HEK293 (cell line): Measurements from ENCODE around the gene PLCB1.

Experiments
- CTCF ChIA-PET: fragments of 350-600 bp; formaldehyde crosslinking; extraction: SDS; loops from one replicate; lab custom pipeline; 2021; ENCODE audit warnings: antibody characterized with exemption; lab: Yijun Ruan, JAX
- POLR2A ChIA-PET: fragments of 300-600 bp; formaldehyde crosslinking; extraction: SDS; loops from one replicate; lab custom pipeline; 2020; ENCODE audit warnings: antibody characterized with exemption, inconsistent platforms; lab: Yijun Ruan, JAX
- H3K27ac ChIP-seq: fragments of 200-500 bp; sonication (Bioruptor generic); 2 replicates; pipeline ENCODE4 v1.5.1; 2014; ENCODE audit warnings: low read depth, low read length, control low read depth, inconsistent platforms; ENCODE audit errors: extremely low read depth
- H3K36me3 ChIP-seq, 2 experiments: fragments of 200-500 bp in 1 of 2; sonication (Bioruptor generic) in 1 of 2; 1 replicate in 1 of 2; 2 replicates in 1 of 2; pipeline ENCODE4 v1.5.1; 2014 to 2017; ENCODE audit warnings: inconsistent platforms in 2 of 2, low read length in 2 of 2; ENCODE audit not compliant: control insufficient read depth in 2 of 2, insufficient read depth in 1 of 2
- H3K4me1 ChIP-seq: fragments of 200-500 bp; sonication (Bioruptor generic); 2 replicates; pipeline ENCODE4 v1.5.1; 2014; ENCODE audit warnings: mild to moderate bottlenecking, low read length, inconsistent platforms; ENCODE audit not compliant: control insufficient read depth, insufficient read depth
- H3K4me3 ChIP-seq: 2 replicates; pipeline ENCODE4 v1.5.1; 2011; ENCODE audit warnings: low read depth, mild to moderate bottlenecking, control low read depth, low read length, moderate library complexity
- H3K9me3 ChIP-seq: fragments of 200-500 bp; sonication (Bioruptor generic); 2 replicates; pipeline ENCODE4 v1.5.1; 2014; ENCODE audit warnings: low read depth, low read length, inconsistent platforms; ENCODE audit not compliant: control insufficient read depth, insufficient read depth
- BCL11A ChIP-seq: fragments of 450-650 bp; formaldehyde crosslinking; IDR thresholded peaks from 2 replicates; pipeline ENCODE4 v1.5.1; 2016; ENCODE audit warnings: low read depth, missing biosample characterization, missing genetic modification characterization
- GFI1B ChIP-seq: fragments of 450-650 bp; formaldehyde crosslinking; IDR thresholded peaks from 2 replicates; pipeline ENCODE4 v1.5.1; 2016; ENCODE audit warnings: missing biosample characterization, missing genetic modification characterization
- HOXA7 ChIP-seq: sonication (generic); formaldehyde crosslinking; IDR thresholded peaks from 2 replicates; pipeline ENCODE4 v1.8.1; 2022; ENCODE audit warnings: missing genetic modification reagents, borderline replicate concordance
- KLF1 ChIP-seq: fragments of 450-650 bp; formaldehyde crosslinking; IDR thresholded peaks from 2 replicates; pipeline ENCODE4 v1.5.1; 2016; ENCODE audit warnings: missing biosample characterization, missing genetic modification characterization
- KLF17 ChIP-seq: fragments of 450-650 bp; formaldehyde crosslinking; IDR thresholded peaks from 2 replicates; pipeline ENCODE4 v1.5.1; 2016; ENCODE audit warnings: missing biosample characterization, missing genetic modification characterization
- MEIS1 ChIP-seq: sonication (generic); formaldehyde crosslinking; IDR thresholded peaks from 2 replicates; pipeline ENCODE4 v1.8.1; 2022; ENCODE audit warnings: missing genetic modification reagents, mild to moderate bottlenecking, borderline replicate concordance
- REST ChIP-seq: fragments of 450-650 bp; formaldehyde crosslinking; IDR thresholded peaks from 2 replicates; pipeline ENCODE4 v1.5.1; 2016; ENCODE audit warnings: missing biosample characterization, missing genetic modification characterization
- SALL2 ChIP-seq: fragments of 450-650 bp; formaldehyde crosslinking; IDR thresholded peaks from 2 replicates; pipeline ENCODE4 v1.5.0; 2017; ENCODE audit warnings: missing biosample characterization, mild to moderate bottlenecking, missing genetic modification characterization, borderline replicate concordance
- ZBTB7A ChIP-seq: fragments of 450-650 bp; formaldehyde crosslinking; IDR thresholded peaks from 2 replicates; pipeline ENCODE4 v1.5.1; 2016; ENCODE audit warnings: low read depth, missing biosample characterization, missing genetic modification characterization
- ZFHX2 ChIP-seq: fragments of 450-650 bp; formaldehyde crosslinking; conservative IDR thresholded peaks from 2 replicates; pipeline ENCODE4 v1.5.1; 2016; ENCODE audit warnings: missing biosample characterization, missing genetic modification characterization
- ZFP41 ChIP-seq: fragments of 450-650 bp; formaldehyde crosslinking; IDR thresholded peaks from 2 replicates; pipeline ENCODE4 v1.5.1; 2016; ENCODE audit warnings: missing biosample characterization, missing genetic modification characterization, borderline replicate concordance
- ZNF112 ChIP-seq: fragments of 450-650 bp; formaldehyde crosslinking; IDR thresholded peaks from 2 replicates; pipeline ENCODE4 v1.5.0; 2017; ENCODE audit warnings: missing biosample characterization, missing genetic modification characterization
- ZNF16 ChIP-seq: fragments of 450-650 bp; formaldehyde crosslinking; IDR thresholded peaks from 2 replicates; pipeline ENCODE4 v1.5.1; 2016; ENCODE audit warnings: low read depth, missing biosample characterization, missing genetic modification characterization
- ZNF169 ChIP-seq: fragments of 450-650 bp; formaldehyde crosslinking; IDR thresholded peaks from 2 replicates; pipeline ENCODE4 v1.5.1; 2016; ENCODE audit warnings: missing biosample characterization, missing genetic modification characterization
- ZNF223 ChIP-seq: fragments of 450-650 bp; formaldehyde crosslinking; IDR thresholded peaks from 2 replicates; pipeline ENCODE4 v1.5.1; 2016; ENCODE audit warnings: missing biosample characterization, missing genetic modification characterization
- ZNF266 ChIP-seq: fragments of 450-650 bp; formaldehyde crosslinking; IDR thresholded peaks from 2 replicates; pipeline ENCODE4 v1.5.1; 2016; ENCODE audit warnings: missing biosample characterization, missing genetic modification characterization, low read depth
- ZNF423 ChIP-seq: fragments of 450-650 bp; formaldehyde crosslinking; IDR thresholded peaks from 2 replicates; pipeline ENCODE4 v1.5.1; 2016; ENCODE audit warnings: missing biosample characterization, missing genetic modification characterization
- ZNF426 ChIP-seq: fragments of 450-650 bp; formaldehyde crosslinking; IDR thresholded peaks from 2 replicates; pipeline ENCODE4 v1.5.1; 2017; ENCODE audit warnings: missing biosample characterization, missing genetic modification characterization, mild to moderate bottlenecking, inconsistent platforms, moderate library complexity
- ZNF555 ChIP-seq: fragments of 450-650 bp; formaldehyde crosslinking; conservative IDR thresholded peaks from 2 replicates; pipeline ENCODE4 v1.5.1; 2017; ENCODE audit warnings: missing biosample characterization, mild to moderate bottlenecking, missing genetic modification characterization, inconsistent platforms
- ZNF629 ChIP-seq: fragments of 450-650 bp; formaldehyde crosslinking; IDR thresholded peaks from 2 replicates; pipeline ENCODE4 v1.5.1; 2017; ENCODE audit warnings: missing biosample characterization, missing genetic modification characterization
- ZNF660 ChIP-seq: fragments of 450-650 bp; IDR thresholded peaks from 2 replicates; pipeline ENCODE4 v1.5.1; 2018; ENCODE audit warnings: missing biosample characterization, mild to moderate bottlenecking, missing genetic modification characterization
- ZNF707 ChIP-seq: fragments of 450-650 bp; formaldehyde crosslinking; IDR thresholded peaks from 2 replicates; pipeline ENCODE4 v1.5.1; 2016; ENCODE audit warnings: missing biosample characterization, missing genetic modification characterization
- ZNF747 ChIP-seq: fragments of 450-650 bp; formaldehyde crosslinking; IDR thresholded peaks from 2 replicates; pipeline ENCODE4 v1.5.1; 2016; ENCODE audit warnings: missing biosample characterization, missing genetic modification characterization
- TF ChIP-seq, protein P1 (sequence below): fragments of 450-650 bp; formaldehyde crosslinking; IDR thresholded peaks from 2 replicates; pipeline ENCODE4 v1.5.1; 2017; ENCODE audit warnings: missing biosample characterization, missing genetic modification characterization
- TF ChIP-seq, protein P2 (sequence below): fragments of 450-650 bp; formaldehyde crosslinking; IDR thresholded peaks from 2 replicates; pipeline ENCODE4 v1.5.1; 2016; ENCODE audit warnings: missing biosample characterization, missing genetic modification characterization

Gene PLCB1

DNA sequence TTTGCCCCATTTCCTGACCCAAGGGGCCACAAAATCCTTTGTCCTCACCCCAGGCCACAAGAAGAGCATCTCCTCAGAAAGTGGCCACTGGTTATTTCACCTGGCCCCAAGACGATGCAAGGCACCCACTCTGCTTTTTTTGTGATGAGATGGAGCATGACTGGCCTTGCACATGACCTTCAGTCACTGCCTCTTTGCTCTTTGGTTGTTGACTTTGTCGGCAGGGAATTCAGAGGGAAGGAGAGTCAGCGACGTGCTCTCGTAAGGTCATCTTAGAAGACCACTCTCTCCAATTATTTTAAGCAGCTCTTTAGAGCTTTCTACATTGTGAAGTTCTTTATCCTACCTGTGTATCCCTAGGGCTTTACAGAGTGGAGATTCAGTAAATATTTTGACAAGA, 306.7 kb downstream of the PLCB1 start (continued):
- TF ChIP-seq, protein P1, sequence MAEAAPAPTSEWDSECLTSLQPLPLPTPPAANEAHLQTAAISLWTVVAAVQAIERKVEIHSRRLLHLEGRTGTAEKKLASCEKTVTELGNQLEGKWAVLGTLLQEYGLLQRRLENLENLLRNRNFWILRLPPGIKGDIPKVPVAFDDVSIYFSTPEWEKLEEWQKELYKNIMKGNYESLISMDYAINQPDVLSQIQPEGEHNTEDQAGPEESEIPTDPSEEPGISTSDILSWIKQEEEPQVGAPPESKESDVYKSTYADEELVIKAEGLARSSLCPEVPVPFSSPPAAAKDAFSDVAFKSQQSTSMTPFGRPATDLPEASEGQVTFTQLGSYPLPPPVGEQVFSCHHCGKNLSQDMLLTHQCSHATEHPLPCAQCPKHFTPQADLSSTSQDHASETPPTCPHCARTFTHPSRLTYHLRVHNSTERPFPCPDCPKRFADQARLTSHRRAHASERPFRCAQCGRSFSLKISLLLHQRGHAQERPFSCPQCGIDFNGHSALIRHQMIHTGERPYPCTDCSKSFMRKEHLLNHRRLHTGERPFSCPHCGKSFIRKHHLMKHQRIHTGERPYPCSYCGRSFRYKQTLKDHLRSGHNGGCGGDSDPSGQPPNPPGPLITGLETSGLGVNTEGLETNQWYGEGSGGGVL (tag by site-specific recombination) = no peak
- TF ChIP-seq HOXA7 (no peak), ZNF629 (no peak)

GRCh38 chr20:8443464-8444072, 311.5 kb downstream of the PLCB1 start:
- Histone ChIP-seq H3K9me3 (no peaks in the 10 kb centered on the region), H3K36me3 (no peaks in the 10 kb centered on the region), H3K4me3 (no peak overlapping the region), H3K4me1 (no peaks in the 10 kb centered on the region), H3K27ac (no peak overlapping the region)
- CTCF ChIA-PET = no interaction called here
- TF ChIP-seq KLF17 (tag by site-specific recombination) (no peak), SALL2 (no peak), ZNF660 (tag by site-specific recombination) (no peak), ZNF629 (no peak), ZFP41 (tag by site-specific recombination) (no peak), ZNF223 (tag by site-specific recombination) (no peak), ZNF426 (no peak), GFI1B (tag by site-specific recombination) (no peak), MEIS1 (CRISPR knock-in tag) (no peak), ZNF112 (no peak), ZNF16 (tag by site-specific recombination) (no peak), ZBTB7A (tag by site-specific recombination) (no peak), BCL11A (tag by site-specific recombination) (no peak), ZNF169 (tag by site-specific recombination) (no peak), KLF1 (tag by site-specific recombination) (no peak), ZNF707 (tag by site-specific recombination) (no peak), ZNF747 (tag by site-specific recombination) (no peak), ZNF423 (no peak)
- TF ChIP-seq, protein P2, sequence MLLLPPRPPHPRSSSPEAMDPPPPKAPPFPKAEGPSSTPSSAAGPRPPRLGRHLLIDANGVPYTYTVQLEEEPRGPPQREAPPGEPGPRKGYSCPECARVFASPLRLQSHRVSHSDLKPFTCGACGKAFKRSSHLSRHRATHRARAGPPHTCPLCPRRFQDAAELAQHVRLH (tag by site-specific recombination) = no peak
- POLR2A ChIA-PET = no interaction called here

DNA sequence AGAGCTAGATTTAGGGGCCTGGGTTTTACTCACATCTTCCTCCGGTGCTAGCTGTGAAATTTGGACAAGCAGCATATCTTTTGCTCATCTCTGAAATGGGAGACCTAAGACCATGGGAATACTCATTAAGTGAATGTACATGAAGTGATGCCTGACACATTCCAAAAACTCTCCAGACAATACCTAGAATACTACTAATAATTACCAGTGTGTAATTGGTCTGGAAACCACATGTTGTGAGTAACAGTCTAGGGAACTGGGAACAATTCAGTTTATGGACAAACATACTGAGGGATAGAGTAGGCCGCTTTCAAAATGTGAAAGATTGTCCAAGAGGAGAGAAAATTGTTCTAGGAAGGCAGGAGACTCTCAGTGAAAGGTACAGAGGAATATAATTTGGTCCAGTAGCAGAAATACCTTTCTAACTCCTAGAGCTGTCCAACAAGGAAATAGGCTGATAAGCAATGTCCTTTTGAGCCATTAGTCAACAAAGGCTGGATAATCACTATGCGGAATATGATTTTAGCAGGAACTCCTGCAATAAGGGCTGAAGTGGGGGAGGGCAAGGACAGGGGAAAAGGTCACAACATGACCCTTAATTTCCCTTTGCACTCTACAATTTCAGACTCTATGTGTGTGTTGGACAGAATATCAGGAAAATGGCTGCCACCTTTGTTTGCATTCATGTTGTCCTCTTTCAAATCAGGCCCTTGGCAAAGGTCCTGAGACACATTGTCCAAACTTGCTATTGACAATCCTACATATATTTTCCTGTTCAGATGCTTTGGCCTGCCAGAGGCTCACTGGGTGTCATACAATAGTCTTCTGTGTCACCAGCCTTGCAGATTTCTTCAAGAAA, 315.4 kb downstream of the PLCB1 start:
- no peak for TF ChIP-seq BCL11A (tag by site-specific recombination)
- TF ChIP-seq ZNF266 (tag by site-specific recombination) = no peak
- TF ChIP-seq ZNF555 = no peak
- TF ChIP-seq REST = peak; percentile 64
- TF ChIP-seq ZFHX2 (tag by site-specific recombination) = no peak
- Histone ChIP-seq H3K9me3 (no peaks in the 10 kb centered on the region), H3K4me3 (no peak overlapping the region), H3K36me3 (no peaks in the 10 kb centered on the region), H3K27ac (no peak overlapping the region), H3K4me1 (no peaks in the 10 kb centered on the region)
- ChIA-PET CTCF (no interaction called here), POLR2A (no interaction called here)
